Inferior parietal cortex (tissue), 1 donor: Measurements from ENCODE around the gene SPNS1.
A peak's percentile ranks its signal among the peaks of the same experiment; 100 is the strongest.
"Not testable (repeated sequence)": the region's sequence is repeated elsewhere in the genome, so short reads cannot be mapped to it uniquely, and the experiment has no call there.

ENCODE experiments used
- DNase-seq: peaks from one replicate; pipeline ENCODE4 v3.0.0-alpha.2; 2016; ENCODE audit errors: extremely low spot score

The SPNS1 gene

DNA sequence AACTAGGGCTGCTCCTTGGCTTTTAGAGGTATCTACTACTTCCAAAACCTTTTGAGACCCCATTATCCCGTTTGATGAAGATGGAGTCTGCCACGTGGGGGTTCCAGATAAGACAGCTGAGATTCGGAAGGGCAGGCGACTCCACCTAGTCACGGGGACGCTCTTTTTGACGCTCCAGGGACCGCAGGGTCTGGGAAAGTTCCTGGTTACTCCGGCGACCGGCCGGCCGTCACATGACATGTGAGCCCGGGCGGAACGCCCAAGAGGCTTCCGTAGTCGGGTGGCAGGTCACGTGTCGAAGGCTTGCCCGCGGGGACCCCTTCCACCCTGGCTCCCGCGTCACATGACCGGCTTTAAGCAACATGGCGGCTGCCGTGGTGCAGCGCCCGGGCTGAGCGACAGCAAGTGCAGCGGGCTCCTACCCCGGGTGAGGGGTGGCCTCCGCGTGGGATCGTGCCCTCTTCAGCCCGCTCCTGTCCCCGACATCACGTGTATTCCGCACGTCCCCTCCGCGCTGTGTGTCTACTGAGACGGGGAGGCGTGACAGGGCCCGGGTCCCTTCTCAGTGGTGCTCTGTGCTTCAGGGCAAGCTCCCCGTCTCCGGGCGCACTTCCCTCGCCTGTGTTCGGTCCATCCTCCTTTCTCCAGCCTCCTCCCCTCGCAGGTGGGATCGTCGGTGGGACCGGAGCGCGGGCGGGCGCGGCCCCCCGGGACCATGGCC is at the start of gene SPNS1:
TSS of gene SPNS1 (plus strand) at position 342 of the 721 bp plus-strand sequence. CDS start at position 716, 374 bp downstream.
- peak; percentile 98 for DNase-seq

DNA sequence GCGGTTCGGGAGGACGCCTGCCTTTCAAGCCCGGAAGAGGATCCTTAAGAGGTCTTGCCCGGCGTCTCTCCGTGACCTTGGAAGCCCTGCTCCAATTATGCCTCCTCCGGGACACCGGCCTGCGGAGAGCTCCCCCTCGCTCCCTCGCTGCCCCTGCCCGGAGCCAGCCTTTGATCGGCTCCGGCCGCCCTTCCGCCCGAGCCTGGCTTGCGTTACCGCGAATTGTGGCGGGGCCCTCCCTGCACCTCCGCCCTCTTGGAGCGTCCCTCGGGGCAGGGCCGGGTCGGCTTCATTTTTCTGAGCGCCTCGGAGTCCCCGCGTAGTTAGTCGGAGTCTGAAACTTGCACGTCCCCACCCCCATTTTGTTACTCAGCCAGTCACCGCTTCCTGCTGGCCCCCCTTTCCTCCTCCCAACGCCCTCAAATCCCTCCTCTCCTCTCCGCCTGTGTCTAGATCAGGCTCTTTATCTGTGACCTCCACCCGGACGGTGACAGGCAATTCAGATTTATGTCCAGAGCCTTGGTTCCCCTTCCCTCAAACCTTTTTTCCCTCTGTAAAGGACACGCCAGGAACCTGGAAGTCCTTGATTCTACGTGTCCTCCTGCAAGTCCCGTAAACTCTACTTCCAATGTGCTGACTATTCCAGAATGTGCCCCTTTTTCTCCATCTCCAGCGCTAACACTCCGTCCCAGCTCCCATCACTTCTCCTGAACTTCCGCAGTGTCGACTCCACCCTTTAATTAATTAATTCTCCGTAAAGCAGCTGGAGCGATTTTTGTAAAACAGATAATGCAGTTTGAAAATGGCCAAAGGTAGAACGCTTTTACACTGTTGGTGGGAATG is 49.0 kb upstream of the SPNS1 start:
- peak; percentile 50 for DNase-seq

DNA sequence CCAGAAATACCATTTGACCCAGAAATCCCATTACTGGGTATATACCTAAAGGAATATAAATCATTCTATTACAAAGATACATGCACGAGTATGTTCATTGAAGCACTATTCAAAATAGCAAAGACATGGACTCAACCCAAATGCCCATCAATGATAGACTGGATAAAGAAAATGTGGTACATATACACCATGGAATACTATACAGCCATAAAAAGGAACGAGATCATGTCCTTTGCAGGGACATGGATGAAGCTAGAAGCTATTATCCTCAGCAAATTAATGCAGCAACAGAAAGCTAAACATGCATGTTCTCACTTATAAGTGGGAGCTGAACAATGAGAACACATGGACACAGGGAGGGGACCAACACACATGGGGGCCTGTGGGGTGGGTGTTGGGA is 48.3 kb upstream of the SPNS1 start:
- not testable (repeated sequence) for DNase-seq

GRCh38 chr16:28927815-28928214 is 46.8 kb upstream of the SPNS1 start:
- DNase-seq: no peak

GRCh38 chr16:28930203-28930602 is 44.4 kb upstream of the SPNS1 start:
- DNase-seq: no peak

- no peak for DNase-seq
These were observed 43.9 kb upstream of the SPNS1 start for GRCh38 chr16:28930652-28931051.

- DNase-seq: no peak
These were observed 42.8 kb upstream of the SPNS1 start, which contains the start of gene CD19 for GRCh38 chr16:28931801-28932225. Gene CD19 (plus strand): TSS chr16:28931971. CDS start chr16:28932001, 30 bp downstream.

DNA sequence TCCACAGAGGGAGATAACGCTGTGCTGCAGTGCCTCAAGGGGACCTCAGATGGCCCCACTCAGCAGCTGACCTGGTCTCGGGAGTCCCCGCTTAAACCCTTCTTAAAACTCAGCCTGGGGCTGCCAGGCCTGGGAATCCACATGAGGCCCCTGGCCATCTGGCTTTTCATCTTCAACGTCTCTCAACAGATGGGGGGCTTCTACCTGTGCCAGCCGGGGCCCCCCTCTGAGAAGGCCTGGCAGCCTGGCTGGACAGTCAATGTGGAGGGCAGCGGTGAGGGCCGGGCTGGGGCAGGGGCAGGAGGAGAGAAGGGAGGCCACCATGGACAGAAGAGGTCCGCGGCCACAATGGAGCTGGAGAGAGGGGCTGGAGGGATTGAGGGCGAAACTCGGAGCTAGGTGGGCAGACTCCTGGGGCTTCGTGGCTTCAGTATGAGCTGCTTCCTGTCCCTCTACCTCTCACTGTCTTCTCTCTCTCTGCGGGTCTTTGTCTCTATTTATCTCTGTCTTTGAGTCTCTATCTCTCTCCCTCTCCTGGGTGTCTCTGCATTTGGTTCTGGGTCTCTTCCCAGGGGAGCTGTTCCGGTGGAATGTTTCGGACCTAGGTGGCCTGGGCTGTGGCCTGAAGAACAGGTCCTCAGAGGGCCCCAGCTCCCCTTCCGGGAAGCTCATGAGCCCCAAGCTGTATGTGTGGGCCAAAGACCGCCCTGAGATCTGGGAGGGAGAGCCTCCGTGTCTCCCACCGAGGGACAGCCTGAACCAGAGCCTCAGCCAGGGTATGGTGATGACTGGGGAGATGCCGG is 42.0 kb upstream of the SPNS1 start:
- no peak for DNase-seq

DNA sequence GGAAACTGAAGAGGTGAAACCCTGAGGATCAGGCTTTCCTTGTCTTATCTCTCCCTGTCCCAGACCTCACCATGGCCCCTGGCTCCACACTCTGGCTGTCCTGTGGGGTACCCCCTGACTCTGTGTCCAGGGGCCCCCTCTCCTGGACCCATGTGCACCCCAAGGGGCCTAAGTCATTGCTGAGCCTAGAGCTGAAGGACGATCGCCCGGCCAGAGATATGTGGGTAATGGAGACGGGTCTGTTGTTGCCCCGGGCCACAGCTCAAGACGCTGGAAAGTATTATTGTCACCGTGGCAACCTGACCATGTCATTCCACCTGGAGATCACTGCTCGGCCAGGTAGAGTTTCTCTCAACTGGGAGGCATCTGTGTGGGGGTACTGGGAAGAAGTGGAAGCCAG is 41.4 kb upstream of the SPNS1 start:
- no peak for DNase-seq

GRCh38 chr16:28935346-28935745 is 39.2 kb upstream of the SPNS1 start:
- no peak for DNase-seq

- DNase-seq: peak; percentile 58
These were observed 38.4 kb upstream of the SPNS1 start for GRCh38 chr16:28935924-28936783.

- no peak for DNase-seq
These were observed 37.8 kb upstream of the SPNS1 start for GRCh38 chr16:28936784-28937155.

- no peak for DNase-seq
These were observed 37.2 kb upstream of the SPNS1 start for GRCh38 chr16:28937222-28937876.

DNA sequence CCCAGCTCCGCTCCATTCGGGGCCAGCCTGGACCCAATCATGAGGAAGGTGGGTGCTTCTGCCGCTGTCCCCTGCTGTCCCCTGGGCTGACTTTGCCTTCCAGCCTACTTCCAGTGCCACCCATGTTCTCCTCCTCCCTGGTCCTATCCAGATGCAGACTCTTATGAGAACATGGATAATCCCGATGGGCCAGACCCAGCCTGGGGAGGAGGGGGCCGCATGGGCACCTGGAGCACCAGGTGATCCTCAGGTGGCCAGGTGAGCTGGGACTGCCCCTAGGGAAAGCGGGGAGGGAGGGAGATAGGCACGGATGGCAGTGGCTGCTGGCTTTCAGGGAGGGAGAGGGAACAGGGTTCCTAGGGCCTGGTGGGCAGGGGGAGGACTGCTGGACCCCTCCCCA is 35.9 kb upstream of the SPNS1 start:
- no peak for DNase-seq

- DNase-seq: not testable (repeated sequence)
These were observed 34.8 kb upstream of the SPNS1 start for GRCh38 chr16:28939825-28940224.

DNA sequence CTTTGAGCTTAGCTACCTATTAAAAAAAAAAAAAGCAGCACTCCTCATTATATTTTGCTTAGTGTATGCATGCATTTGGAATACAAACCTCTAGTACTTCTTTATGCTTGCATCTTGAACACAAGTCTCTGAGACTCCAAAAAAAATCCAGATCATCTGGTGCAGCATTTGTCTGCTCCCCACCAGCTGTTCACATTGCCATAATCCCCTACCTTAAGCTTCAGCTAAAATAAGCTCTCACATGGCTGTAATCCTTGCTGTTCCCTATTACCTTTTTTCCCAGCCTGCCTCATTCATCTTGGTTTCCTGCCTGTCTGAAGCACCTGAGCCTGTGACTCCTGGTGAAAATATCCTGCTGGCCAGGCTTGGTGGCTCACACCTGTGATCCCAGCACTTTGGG is 31.3 kb upstream of the SPNS1 start:
- DNase-seq: no peak

DNA sequence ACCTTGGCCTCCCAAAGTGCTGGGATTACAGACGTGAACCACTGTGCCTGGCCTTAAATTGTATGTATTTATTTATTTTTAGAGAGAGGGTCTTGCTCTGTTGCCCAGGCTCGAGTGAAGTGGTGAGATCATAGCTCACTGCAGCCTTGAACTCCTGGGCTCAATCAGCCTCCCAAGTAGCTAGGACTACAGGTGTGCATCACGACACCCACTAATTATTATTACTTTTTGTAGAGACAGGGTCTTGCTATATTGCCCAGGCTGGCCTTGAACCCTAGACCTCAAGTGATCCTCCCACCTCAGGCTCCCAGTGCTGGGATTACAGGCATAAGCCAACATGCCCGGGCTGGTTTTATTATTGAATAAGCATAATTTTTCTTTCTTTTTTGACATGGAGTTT is 27.9 kb upstream of the SPNS1 start:
- DNase-seq: no peak

DNA sequence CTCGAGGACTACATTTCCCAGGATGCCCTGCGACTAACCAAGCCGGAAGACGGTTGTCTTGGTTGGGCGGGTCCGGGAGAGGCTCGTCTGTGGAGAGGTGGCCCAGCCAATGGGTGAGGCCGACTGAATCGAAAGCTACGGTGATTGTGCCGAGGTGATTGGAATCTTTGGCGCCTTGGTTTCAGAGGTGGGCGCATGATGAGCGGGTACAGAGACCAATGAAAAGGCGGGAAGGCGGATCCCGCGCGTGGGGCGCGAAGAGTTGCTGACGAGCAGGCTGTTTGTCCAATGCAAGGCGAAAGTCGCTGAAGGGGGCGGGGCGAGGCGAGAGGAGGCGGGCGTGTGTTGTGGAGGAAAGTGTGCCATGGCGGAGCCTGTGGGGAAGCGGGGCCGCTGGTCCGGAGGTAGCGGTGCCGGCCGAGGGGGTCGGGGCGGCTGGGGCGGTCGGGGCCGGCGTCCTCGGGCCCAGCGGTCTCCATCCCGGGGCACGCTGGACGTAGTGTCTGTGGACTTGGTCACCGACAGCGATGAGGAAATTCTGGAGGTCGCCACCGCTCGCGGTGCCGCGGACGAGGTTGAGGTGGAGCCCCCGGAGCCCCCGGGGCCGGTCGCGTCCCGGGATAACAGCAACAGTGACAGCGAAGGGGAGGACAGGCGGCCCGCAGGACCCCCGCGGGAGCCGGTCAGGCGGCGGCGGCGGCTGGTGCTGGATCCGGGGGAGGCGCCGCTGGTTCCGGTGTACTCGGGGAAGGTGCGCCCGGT is 23.7 kb upstream of the SPNS1 start, which contains the start of gene NFATC2IP:
TSS of gene NFATC2IP (plus strand) at position 290 of the 762 bp plus-strand sequence. CDS start at position 365, 75 bp downstream.
- DNase-seq: peak; percentile 100

DNA sequence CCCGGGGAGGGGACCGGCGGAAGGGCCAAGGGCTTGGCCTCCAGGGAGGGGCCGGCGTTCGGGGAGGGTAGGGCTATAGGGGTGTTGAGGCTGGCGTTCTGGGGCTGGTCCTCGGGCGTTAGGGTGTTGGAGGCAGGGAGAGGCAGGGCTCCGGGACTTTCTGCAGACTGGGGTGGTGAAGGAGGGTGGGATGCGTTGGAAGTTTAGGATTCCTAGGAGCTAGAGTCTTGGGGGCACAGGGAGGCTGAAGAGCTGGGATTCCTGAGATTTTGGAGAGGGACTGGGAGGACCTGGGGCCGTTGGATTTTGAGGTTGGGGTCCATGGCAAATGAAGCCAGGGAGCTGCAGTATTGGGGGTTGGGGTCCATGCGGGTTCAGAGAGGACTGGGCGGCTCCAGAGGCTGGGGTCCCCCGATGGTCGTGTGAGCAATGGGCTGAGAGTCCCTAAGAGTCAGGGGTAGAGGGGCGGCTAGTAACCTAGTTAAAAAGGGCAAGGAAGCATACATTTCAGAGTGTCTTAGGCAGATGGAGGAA is 23.1 kb upstream of the SPNS1 start:
- DNase-seq: no peak
